Mesangial cell (primary cell): ENCODE data around the gene ITGA4. TPM values are rescaled to one million over a fixed set of nuclear protein-coding genes. Genes with fewer than 3 reads are reported as not detected.

ENCODE experiments used
- total RNA-seq: library from RNA; depleted of rRNA; stranded (reverse); fragments of >200 nt; gene quantifications from 2 replicates; pipeline ENCODE4 v1.2.3, GENCODE V29; 2015

The ITGA4 gene
- 28.0 and 37.3 TPM in 2 replicates for total RNA-seq

DNA sequence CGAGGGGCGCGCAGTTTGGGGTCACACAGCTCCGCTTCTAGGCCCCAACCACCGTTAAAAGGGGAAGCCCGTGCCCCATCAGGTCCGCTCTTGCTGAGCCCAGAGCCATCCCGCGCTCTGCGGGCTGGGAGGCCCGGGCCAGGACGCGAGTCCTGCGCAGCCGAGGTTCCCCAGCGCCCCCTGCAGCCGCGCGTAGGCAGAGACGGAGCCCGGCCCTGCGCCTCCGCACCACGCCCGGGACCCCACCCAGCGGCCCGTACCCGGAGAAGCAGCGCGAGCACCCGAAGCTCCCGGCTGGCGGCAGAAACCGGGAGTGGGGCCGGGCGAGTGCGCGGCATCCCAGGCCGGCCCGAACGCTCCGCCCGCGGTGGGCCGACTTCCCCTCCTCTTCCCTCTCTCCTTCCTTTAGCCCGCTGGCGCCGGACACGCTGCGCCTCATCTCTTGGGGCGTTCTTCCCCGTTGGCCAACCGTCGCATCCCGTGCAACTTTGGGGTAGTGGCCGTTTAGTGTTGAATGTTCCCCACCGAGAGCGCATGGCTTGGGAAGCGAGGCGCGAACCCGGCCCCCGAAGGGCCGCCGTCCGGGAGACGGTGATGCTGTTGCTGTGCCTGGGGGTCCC is at the start of gene ITGA4:
ITGA4 (plus strand) TSS at position 266 of the 620 bp plus-strand sequence; CDS start at position 535, 269 bp downstream.

Other genes starting within 250 kb of the ITGA4 start
- 0.38 and 0.65 TPM in 2 replicates for gene CERKL, start 199.7 kb downstream of the ITGA4 start, total RNA-seq
- gene NEUROD1, start 223.1 kb downstream of the ITGA4 start, total RNA-seq = not detected in 2 replicates